ENCODE data around the gene THAP7. TPM values are rescaled to one million over a fixed set of nuclear protein-coding genes. Genes with fewer than 3 reads are reported as not detected.
A peak's percentile ranks its signal among the peaks of the same experiment; 100 is the strongest.

Gene THAP7
- total RNA-seq, 1 donor from 2014 or later: 22.0 TPM

DNA sequence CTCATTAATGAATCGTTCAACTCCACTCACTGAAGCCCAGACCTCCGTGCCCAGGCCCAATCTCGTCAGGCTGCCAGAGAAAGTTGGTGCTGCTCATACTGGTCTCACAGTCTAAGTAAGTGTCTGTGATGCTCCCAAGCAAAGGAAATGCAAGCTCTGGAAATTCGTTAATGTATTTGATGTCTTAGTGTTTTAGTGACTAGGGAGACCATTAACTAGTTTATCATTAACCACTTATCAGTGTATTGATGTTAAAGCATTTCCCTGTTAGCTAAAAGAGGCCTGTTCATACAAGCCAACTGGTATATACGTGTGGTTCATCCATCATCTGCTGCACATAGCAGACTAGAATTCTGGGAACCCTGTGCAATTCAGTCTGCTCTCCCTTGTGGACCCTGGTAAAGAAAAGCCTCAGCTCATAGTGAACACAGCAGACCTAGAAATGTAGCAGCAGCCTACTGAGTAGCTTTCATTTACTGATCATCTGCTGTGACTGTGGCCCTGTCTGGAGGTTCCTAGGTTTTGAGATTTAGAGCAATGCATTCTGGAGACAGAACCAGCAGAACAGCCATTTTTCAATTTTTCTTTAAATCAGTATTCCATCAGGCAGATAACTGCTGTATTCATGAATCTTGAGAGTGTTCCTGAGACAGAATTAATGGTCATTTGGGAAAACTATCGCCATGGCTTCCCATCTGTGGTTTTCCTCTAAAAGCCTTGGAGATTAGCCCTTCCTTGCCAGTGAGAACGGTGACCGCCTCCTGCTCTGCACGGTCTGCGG is 50.6 kb downstream of the THAP7 start:
- intact Hi-C loops (cut with DNase I): no loop called here
- Histone ChIP-seq H3K27me3 (no peaks in the 10 kb centered on the region), H3K4me1 (peaks cover 10% of the 10 kb centered on the region), H3K9me3 (no peaks in the 10 kb centered on the region), H3K4me3 (no peak overlapping the region), H3K27ac (peak overlapping the region; percentile 20), H3K36me3 (peaks cover 39% of the 10 kb centered on the region)
- TF ChIP-seq, protein P1, sequence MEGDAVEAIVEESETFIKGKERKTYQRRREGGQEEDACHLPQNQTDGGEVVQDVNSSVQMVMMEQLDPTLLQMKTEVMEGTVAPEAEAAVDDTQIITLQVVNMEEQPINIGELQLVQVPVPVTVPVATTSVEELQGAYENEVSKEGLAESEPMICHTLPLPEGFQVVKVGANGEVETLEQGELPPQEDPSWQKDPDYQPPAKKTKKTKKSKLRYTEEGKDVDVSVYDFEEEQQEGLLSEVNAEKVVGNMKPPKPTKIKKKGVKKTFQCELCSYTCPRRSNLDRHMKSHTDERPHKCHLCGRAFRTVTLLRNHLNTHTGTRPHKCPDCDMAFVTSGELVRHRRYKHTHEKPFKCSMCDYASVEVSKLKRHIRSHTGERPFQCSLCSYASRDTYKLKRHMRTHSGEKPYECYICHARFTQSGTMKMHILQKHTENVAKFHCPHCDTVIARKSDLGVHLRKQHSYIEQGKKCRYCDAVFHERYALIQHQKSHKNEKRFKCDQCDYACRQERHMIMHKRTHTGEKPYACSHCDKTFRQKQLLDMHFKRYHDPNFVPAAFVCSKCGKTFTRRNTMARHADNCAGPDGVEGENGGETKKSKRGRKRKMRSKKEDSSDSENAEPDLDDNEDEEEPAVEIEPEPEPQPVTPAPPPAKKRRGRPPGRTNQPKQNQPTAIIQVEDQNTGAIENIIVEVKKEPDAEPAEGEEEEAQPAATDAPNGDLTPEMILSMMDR (IDR thresholded peaks at IDR 0.05): no peak
- no peak for ATAC-seq
- DNase-seq: no peak

DNA sequence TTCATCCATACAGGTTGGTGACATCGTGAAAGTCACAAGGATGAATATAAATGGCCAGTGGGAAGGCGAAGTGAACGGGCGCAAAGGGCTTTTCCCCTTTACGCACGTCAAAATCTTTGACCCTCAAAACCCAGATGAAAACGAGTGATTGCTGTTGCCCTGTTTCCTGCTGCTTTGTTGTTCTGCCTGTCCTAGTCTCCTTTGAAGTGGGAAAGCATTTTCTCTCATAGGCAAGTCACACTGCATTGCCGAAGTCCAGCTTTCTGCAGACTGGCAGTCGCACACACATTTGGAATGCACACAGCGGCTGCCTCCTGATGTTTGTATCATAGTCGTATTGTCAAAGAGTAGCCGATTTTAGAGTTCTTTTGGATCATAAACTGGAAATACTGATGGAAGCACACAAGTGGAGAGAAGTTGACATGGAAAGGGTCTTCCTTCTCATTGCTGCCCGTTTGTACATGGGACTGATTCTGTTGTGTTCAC is 52.2 kb downstream of the THAP7 start:
- ATAC-seq (no peak), DNase-seq (no peak)
- Histone ChIP-seq H3K9me3 (no peaks in the 10 kb centered on the region), H3K4me3 (no peak overlapping the region), H3K27ac (no peak overlapping the region), H3K4me1 (peaks cover 21% of the 10 kb centered on the region), H3K36me3 (peaks cover 39% of the 10 kb centered on the region), H3K27me3 (no peaks in the 10 kb centered on the region)
- TF ChIP-seq, protein P1 (IDR thresholded peaks at IDR 0.05): no peak
- intact Hi-C loops (cut with DNase I): no loop called here

Small RNA genes lying within 50 kb of the gene (microRNA-seq; reads per million reads assigned to microRNA genes)
- gene MIR649 (ENCODE audit: borderline microRNAs expressed): not detected

Other genes with a start within 250 kb of the THAP7 start
- gene SERPIND1, start 228.0 kb downstream of the THAP7 start, total RNA-seq: 0.58 TPM
- 113 TPM for gene PI4KA, start 143.3 kb downstream of the THAP7 start, total RNA-seq
- gene SNAP29, start 143.1 kb downstream of the THAP7 start, total RNA-seq: 24.3 TPM
- 60.8 TPM for gene CRKL, start 84.7 kb downstream of the THAP7 start, total RNA-seq
- gene AIFM3, start 34.9 kb downstream of the THAP7 start, total RNA-seq: 5.7 TPM
- gene LZTR1, start 19.8 kb downstream of the THAP7 start, total RNA-seq: 56.7 TPM
- gene P2RX6, start 13.0 kb upstream of the THAP7 start, total RNA-seq: 2.2 TPM
- 1.5 TPM for gene SLC7A4, start 30.4 kb upstream of the THAP7 start, total RNA-seq
- gene LRRC74B, start 43.8 kb upstream of the THAP7 start, total RNA-seq: not detected

Data from upper lobe of right lung (tissue), 1 donor.